ENCODE data around the gene ADGRE3.

Gene ADGRE3

GRCh38 chr19:14571695-14572490, 102.8 kb downstream of the ADGRE3 start, which contains the start of gene NDUFB7 (continued):
- TF ChIP-seq ZNF837 (tag by site-specific recombination; IDR thresholded peaks at IDR 0.05) (no peak), ZNF426 (tag by site-specific recombination; IDR thresholded peaks at IDR 0.05) (no peak), ZFP69B (tag by site-specific recombination; IDR thresholded peaks at IDR 0.05) (peak; percentile 62; the same call in 1 of the 2 replicates), ZNF341 (tag by site-specific recombination; IDR thresholded peaks at IDR 0.05; ENCODE audit: low read depth) (peak; percentile 74), ZNF211 (tag by site-specific recombination; IDR thresholded peaks at IDR 0.05; ENCODE audit: low read depth) (no peak), ZNF416 (tag by site-specific recombination; IDR thresholded peaks at IDR 0.05) (no peak), GLI2 (tag by site-specific recombination; IDR thresholded peaks at IDR 0.05; ENCODE audit: borderline replicate concordance, low read depth) (no peak), ZFP37 (tag by site-specific recombination; IDR thresholded peaks at IDR 0.05) (peak; percentile 74), ZNF214 (tag by site-specific recombination; IDR thresholded peaks at IDR 0.05; ENCODE audit: borderline replicate concordance) (no peak), PRDM6 (tag by site-specific recombination; IDR thresholded peaks at IDR 0.05) (no peak), ZNF654 (tag by site-specific recombination; IDR thresholded peaks at IDR 0.05; ENCODE audit: low read depth) (peak; percentile 9; the same call in 1 of the 2 replicates), PATZ1 (tag by site-specific recombination; IDR thresholded peaks at IDR 0.05) (peak; percentile 75), ZNF223 (tag by site-specific recombination; IDR thresholded peaks at IDR 0.05) (no peak), ZNF37A (tag by site-specific recombination; IDR thresholded peaks at IDR 0.05) (no peak), BCL11B (tag by site-specific recombination; IDR thresholded peaks at IDR 0.05; ENCODE audit: low read depth) (peak; percentile 50; the same call in 1 of the 2 replicates), ZBTB11 (tag by site-specific recombination; conservative IDR thresholded peaks at IDR 0.05; ENCODE audit: low read depth) (peak; percentile 97), GLIS1 (tag by site-specific recombination; IDR thresholded peaks at IDR 0.05) (no peak; the same call in none of the 2 replicates), ZNF114 (tag by site-specific recombination; IDR thresholded peaks at IDR 0.05) (no peak), ZNF664 (tag by site-specific recombination; IDR thresholded peaks at IDR 0.05) (no peak), ZFP41 (tag by site-specific recombination; IDR thresholded peaks at IDR 0.05; ENCODE audit: borderline replicate concordance) (no peak), ZNF112 (tag by site-specific recombination; IDR thresholded peaks at IDR 0.05) (no peak), ZNF610 (tag by site-specific recombination; IDR thresholded peaks at IDR 0.05; ENCODE audit: borderline replicate concordance) (peak; percentile 78), ZNF157 (tag by site-specific recombination; IDR thresholded peaks at IDR 0.05) (no peak), ZBTB21 (tag by site-specific recombination; IDR thresholded peaks at IDR 0.05) (peak; percentile 40), ZNF843 (tag by site-specific recombination; IDR thresholded peaks at IDR 0.05) (peak; percentile 59; the same call in 1 of the 2 replicates), PRDM10 (tag by site-specific recombination; IDR thresholded peaks at IDR 0.05) (peak; percentile 78), ZNF658 (tag by site-specific recombination; IDR thresholded peaks at IDR 0.05) (no peak), ZNF335 (tag by site-specific recombination; conservative IDR thresholded peaks at IDR 0.05) (peak; percentile 94), TRIM28 (IDR thresholded peaks at IDR 0.05; ENCODE audit: borderline replicate concordance, low read length) (peak; percentile 71), ZBTB1 (tag by site-specific recombination; IDR thresholded peaks at IDR 0.05) (no peak)
